PC-9 (cell line): ENCODE data around the gene SIGLEC9. TPM values are rescaled to one million over a fixed set of nuclear protein-coding genes. Genes with fewer than 3 reads are reported as not detected.

ENCODE experiments used
- BruUV-seq: library from RNA; stranded (reverse); fragments of 400-500 nt; replicated peaks from 2 replicates; lab custom pipeline; 2021; lab: Mats Ljungman, UMichigan
- CTCF ChIA-PET: fragments of 300-600 bp; sonication (Branson Sonifier 250); formaldehyde crosslinking; loops from one replicate; lab custom pipeline; 2022; ENCODE audit warnings: antibody characterized with exemption; lab: Charles Lee
- POLR2A ChIA-PET: fragments of 300-600 bp; sonication (Branson Sonifier 250); formaldehyde crosslinking; loops from one replicate; lab custom pipeline; 2022; ENCODE audit warnings: antibody characterized with exemption; ENCODE audit not compliant: unreplicated experiment; lab: Charles Lee
- DNase-seq, 2 experiments: peaks; one replicate each; pipeline versions ENCODE4 v3.0.0 to v3.0.0-alpha.2; 2015 to 2022; ENCODE audit warnings: mixed read lengths in 1 of 2
- H2AFZ ChIP-seq: fragments of 200-600 bp; sonication (generic); 2 replicates; pipeline ENCODE4 v1.8.1; 2017; ENCODE audit warnings: antibody characterized with exemption
- H3F3A ChIP-seq: fragments of 200-600 bp; sonication (generic); 2 replicates; pipeline ENCODE4 v1.8.1; 2017; ENCODE audit warnings: antibody characterized with exemption, mild to moderate bottlenecking, low read depth; ENCODE audit not compliant: insufficient read depth
- H3K27ac ChIP-seq: fragments of 200-600 bp; sonication (generic); 2 replicates; pipeline ENCODE4 v1.6.1; 2016; ENCODE audit warnings: mixed run types
- H3K27me3 ChIP-seq: fragments of 200-600 bp; sonication (generic); 2 replicates; pipeline ENCODE4 v1.6.1; 2016; ENCODE audit warnings: low read depth, mixed run types; ENCODE audit not compliant: insufficient read depth
- H3K36me3 ChIP-seq: fragments of 200-600 bp; sonication (generic); 2 replicates; pipeline ENCODE4 v1.6.1; 2016; ENCODE audit warnings: low read depth, mixed run types
- H3K4me1 ChIP-seq: fragments of 200-600 bp; sonication (generic); replicated peaks from 2 replicates; pipeline ENCODE4 v1.6.1; 2016; ENCODE audit warnings: mixed run types; ENCODE audit not compliant: insufficient read depth
- H3K4me2 ChIP-seq: fragments of 200-600 bp; sonication (generic); 2 replicates; pipeline ENCODE4 v1.6.1; 2017; ENCODE audit warnings: mixed run types
- H3K4me3 ChIP-seq: fragments of 200-600 bp; sonication (generic); 2 replicates; pipeline ENCODE4 v1.6.1; 2016; ENCODE audit warnings: mixed run types
- H3K79me2 ChIP-seq: fragments of 200-600 bp; sonication (generic); 2 replicates; pipeline ENCODE4 v1.6.1; 2017; ENCODE audit warnings: low read depth, mixed run types
- H3K9me2 ChIP-seq: fragments of 200-600 bp; sonication (generic); 2 replicates; pipeline ENCODE4 v1.8.1; 2017; ENCODE audit warnings: mild to moderate bottlenecking; ENCODE audit not compliant: insufficient read depth
- H3K9me3 ChIP-seq: fragments of 200-600 bp; sonication (generic); 2 replicates; pipeline ENCODE4 v1.8.1; 2016; ENCODE audit warnings: low read depth; ENCODE audit not compliant: insufficient read depth
- H4K20me1 ChIP-seq: fragments of 200-600 bp; sonication (generic); 2 replicates; pipeline ENCODE4 v1.8.1; 2017; ENCODE audit not compliant: insufficient read depth
- EZH2 ChIP-seq: fragments of 200-600 bp; sonication (generic); IDR thresholded peaks from 2 replicates; pipeline ENCODE4 v1.8.0; 2017; ENCODE audit warnings: antibody characterized with exemption, low read depth
- intact Hi-C: fragments of 100-400 bp; cut with micrococcal nuclease; formaldehyde crosslinking; loops from one replicate; pipeline ENCODE4 v1.10.0; 2022; ENCODE audit not compliant: unreplicated experiment
- total RNA-seq: library from RNA; stranded (reverse); gene quantifications from 2 replicates; pipeline ENCODE4 v1.2.3, GENCODE V29; 2021
- TF ChIP-seq, protein P1 (sequence below): fragments of 200-600 bp; sonication (generic); conservative IDR thresholded peaks from 2 replicates; pipeline ENCODE4 v1.6.1; 2017; ENCODE audit warnings: mixed run types, antibody characterized with exemption, mild to moderate bottlenecking, moderate library complexity

Gene SIGLEC9
- total RNA-seq, 1 experiment from 2014 or later = not detected

DNA sequence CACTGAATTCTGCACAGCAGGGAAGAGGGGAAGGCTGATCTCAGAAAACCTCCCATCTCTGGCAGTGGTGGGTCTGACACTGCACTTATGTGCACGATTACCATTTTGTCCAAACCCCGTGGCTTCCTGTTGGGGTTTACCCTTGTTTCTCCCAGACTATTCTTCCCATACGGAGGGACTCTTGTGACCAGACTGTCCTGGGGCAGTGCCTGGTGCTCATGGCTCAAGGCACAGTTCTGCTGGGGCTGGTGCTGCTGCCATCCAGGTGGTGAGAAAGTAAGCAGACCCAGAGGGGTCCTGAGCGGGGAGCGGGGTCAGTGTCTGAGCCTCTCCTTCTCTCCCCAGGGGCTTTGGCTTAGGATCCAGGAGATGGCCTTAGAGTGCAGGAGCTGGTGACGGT lies 5.1 kb upstream of the SIGLEC9 start:
- no peaks in the 10 kb centered on the region for H4K20me1 ChIP-seq
- TF ChIP-seq, protein P1, sequence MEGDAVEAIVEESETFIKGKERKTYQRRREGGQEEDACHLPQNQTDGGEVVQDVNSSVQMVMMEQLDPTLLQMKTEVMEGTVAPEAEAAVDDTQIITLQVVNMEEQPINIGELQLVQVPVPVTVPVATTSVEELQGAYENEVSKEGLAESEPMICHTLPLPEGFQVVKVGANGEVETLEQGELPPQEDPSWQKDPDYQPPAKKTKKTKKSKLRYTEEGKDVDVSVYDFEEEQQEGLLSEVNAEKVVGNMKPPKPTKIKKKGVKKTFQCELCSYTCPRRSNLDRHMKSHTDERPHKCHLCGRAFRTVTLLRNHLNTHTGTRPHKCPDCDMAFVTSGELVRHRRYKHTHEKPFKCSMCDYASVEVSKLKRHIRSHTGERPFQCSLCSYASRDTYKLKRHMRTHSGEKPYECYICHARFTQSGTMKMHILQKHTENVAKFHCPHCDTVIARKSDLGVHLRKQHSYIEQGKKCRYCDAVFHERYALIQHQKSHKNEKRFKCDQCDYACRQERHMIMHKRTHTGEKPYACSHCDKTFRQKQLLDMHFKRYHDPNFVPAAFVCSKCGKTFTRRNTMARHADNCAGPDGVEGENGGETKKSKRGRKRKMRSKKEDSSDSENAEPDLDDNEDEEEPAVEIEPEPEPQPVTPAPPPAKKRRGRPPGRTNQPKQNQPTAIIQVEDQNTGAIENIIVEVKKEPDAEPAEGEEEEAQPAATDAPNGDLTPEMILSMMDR = no peak
- no peak for TF ChIP-seq EZH2
- POLR2A ChIA-PET = no interaction called here
- BruUV-seq = no TSS peak
- H3K27ac ChIP-seq = no peak overlapping the region
- no peaks in the 10 kb centered on the region for H3K9me2 ChIP-seq
- H3K4me3 ChIP-seq = no peak overlapping the region
- intact Hi-C loops = no loop called here
- no peak overlapping the region for H3K4me2 ChIP-seq
- H3K79me2 ChIP-seq = no peaks in the 10 kb centered on the region
- H3K9me3 ChIP-seq = no peaks in the 10 kb centered on the region
- DNase-seq = no peak
- H3K36me3 ChIP-seq = no peaks in the 10 kb centered on the region
- no peaks in the 10 kb centered on the region for H3K4me1 ChIP-seq
- no peak overlapping the region for H2AFZ ChIP-seq
- CTCF ChIA-PET = no interaction called here
- H3F3A ChIP-seq = no peaks in the 10 kb centered on the region
- peaks cover 97% of the 10 kb centered on the region for H3K27me3 ChIP-seq

- TF ChIP-seq EZH2 = no peak
- TF ChIP-seq, protein P1 = no peak
These were observed 4.5 kb upstream of the SIGLEC9 start for GRCh38 chr19:51120160-51120559.

GRCh38 chr19:51121257-51121656 lies 3.4 kb upstream of the SIGLEC9 start:
- no peak for DNase-seq
- H3K79me2 ChIP-seq = no peaks in the 10 kb centered on the region
- ChIA-PET POLR2A (no interaction called here), CTCF (no interaction called here)
- peaks cover 97% of the 10 kb centered on the region for H3K27me3 ChIP-seq
- H2AFZ ChIP-seq = no peak overlapping the region
- no peaks in the 10 kb centered on the region for H3K4me1 ChIP-seq
- no TSS peak for BruUV-seq
- no peaks in the 10 kb centered on the region for H3K36me3 ChIP-seq
- H3F3A ChIP-seq = no peaks in the 10 kb centered on the region
- no peak overlapping the region for H3K4me2 ChIP-seq
- H4K20me1 ChIP-seq = no peaks in the 10 kb centered on the region
- no peak overlapping the region for H3K27ac ChIP-seq
- no peaks in the 10 kb centered on the region for H3K9me3 ChIP-seq
- no peak overlapping the region for H3K4me3 ChIP-seq
- TF ChIP-seq, protein P1 = no peak
- no peak for TF ChIP-seq EZH2
- intact Hi-C loops = no loop called here
- H3K9me2 ChIP-seq = no peaks in the 10 kb centered on the region

More at GRCh38 chr19:51120160-51120559, 4.5 kb upstream of the SIGLEC9 start:
- no peak for DNase-seq
- no peaks in the 10 kb centered on the region for H3K4me1 ChIP-seq
- no peaks in the 10 kb centered on the region for H3F3A ChIP-seq
- intact Hi-C loops = no loop called here
- no peaks in the 10 kb centered on the region for H3K9me2 ChIP-seq
- ChIA-PET CTCF (interaction anchor here (0.7 kb wide), 1 partner anchor 109 kb away, joined by 8 read pairs; no protein-coding TSS in a partner anchor), POLR2A (interaction anchor here (0.5 kb wide), 1 partner anchor 9 kb away, joined by 8 read pairs; no protein-coding TSS in a partner anchor)
- H3K79me2 ChIP-seq = no peaks in the 10 kb centered on the region
- H3K4me2 ChIP-seq = no peak overlapping the region
- no peak overlapping the region for H3K4me3 ChIP-seq
- BruUV-seq = no TSS peak
- no peak overlapping the region for H2AFZ ChIP-seq
- no peaks in the 10 kb centered on the region for H3K9me3 ChIP-seq
- H4K20me1 ChIP-seq = no peaks in the 10 kb centered on the region
- no peak overlapping the region for H3K27ac ChIP-seq
- no peaks in the 10 kb centered on the region for H3K36me3 ChIP-seq
- peaks cover 97% of the 10 kb centered on the region for H3K27me3 ChIP-seq
